Vagina (tissue), 2 donors: ENCODE results near the gene RANGRF.

Source experiments
- POLR2A ChIP-seq, 2 donors: fragments of 450-650 bp; IDR thresholded peaks; one replicate each; pipeline ENCODE4 v1.6.1; 2017; ENCODE audit warnings: antibody characterized with exemption in 2 of 2, mild to moderate bottlenecking in 2 of 2, moderate library complexity in 2 of 2
- POLR2AphosphoS5 ChIP-seq, 2 donors: sonication (generic); formaldehyde crosslinking; IDR thresholded peaks; one replicate each; pipeline ENCODE4 v1.9.0; 2017; ENCODE audit warnings: antibody characterized with exemption in 2 of 2, mild to moderate bottlenecking in 2 of 2, low read depth in 1 of 2; ENCODE audit not compliant: insufficient read depth in 1 of 2
- TF ChIP-seq, protein P1 (sequence below), 3 experiments: fragments of 450-650 bp in 2 of 3; fragments of 200-600 bp in 1 of 3; sonication (generic) in 1 of 3; IDR thresholded peaks; one replicate each; pipeline ENCODE4 v1.5.1; 2017 to 2019; ENCODE audit warnings: antibody characterized with exemption in 3 of 3, mild to moderate bottlenecking in 2 of 3, moderate library complexity in 2 of 3

DNA sequence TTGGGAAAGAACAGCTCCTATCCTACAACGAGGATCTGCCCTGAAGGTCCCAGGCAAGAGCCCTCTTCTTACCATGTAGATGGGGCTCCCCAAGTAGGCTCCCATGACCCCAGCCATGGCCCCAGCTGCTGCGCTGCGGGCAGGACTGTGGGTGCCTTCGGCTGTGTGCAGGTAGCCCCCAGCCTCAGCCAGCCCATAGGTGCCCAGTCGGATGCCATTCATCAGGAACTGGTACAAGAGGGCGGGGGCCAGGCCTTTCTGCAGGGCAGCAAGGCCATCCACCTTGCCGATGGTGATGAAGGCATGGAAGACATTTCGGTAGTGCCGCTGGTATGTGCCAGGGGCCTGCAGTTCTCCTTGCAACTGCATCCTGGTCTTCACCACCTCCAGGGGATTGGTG lies 5.9 kb downstream of the RANGRF start:
- TF ChIP-seq, protein P1, sequence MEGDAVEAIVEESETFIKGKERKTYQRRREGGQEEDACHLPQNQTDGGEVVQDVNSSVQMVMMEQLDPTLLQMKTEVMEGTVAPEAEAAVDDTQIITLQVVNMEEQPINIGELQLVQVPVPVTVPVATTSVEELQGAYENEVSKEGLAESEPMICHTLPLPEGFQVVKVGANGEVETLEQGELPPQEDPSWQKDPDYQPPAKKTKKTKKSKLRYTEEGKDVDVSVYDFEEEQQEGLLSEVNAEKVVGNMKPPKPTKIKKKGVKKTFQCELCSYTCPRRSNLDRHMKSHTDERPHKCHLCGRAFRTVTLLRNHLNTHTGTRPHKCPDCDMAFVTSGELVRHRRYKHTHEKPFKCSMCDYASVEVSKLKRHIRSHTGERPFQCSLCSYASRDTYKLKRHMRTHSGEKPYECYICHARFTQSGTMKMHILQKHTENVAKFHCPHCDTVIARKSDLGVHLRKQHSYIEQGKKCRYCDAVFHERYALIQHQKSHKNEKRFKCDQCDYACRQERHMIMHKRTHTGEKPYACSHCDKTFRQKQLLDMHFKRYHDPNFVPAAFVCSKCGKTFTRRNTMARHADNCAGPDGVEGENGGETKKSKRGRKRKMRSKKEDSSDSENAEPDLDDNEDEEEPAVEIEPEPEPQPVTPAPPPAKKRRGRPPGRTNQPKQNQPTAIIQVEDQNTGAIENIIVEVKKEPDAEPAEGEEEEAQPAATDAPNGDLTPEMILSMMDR (IDR thresholded peaks at IDR 0.05): no peak
- TF ChIP-seq POLR2AphosphoS5 (IDR thresholded peaks at IDR 0.05; ENCODE audit: insufficient read depth in 1 of 2, low read depth in 1 of 2) (no peak), POLR2A (IDR thresholded peaks at IDR 0.05) (no peak)
